Heart left ventricle (tissue), 13 donors: ENCODE results near the gene BOK.

Source experiments
- POLR2A ChIP-seq, 2 donors: fragments of 450-650 bp; IDR thresholded peaks; one replicate each; pipeline ENCODE4 v1.6.1; 2017; ENCODE audit warnings: antibody characterized with exemption in 2 of 2, mild to moderate bottlenecking in 2 of 2, moderate library complexity in 2 of 2
- TF ChIP-seq, protein P1 (sequence below), 12 donors: fragments of 200-600 bp; sonication (generic) in 4 of 12; IDR thresholded peaks; one replicate each; pipeline versions ENCODE4 v1.5.0 to v1.8.0; 2018 to 2022; ENCODE audit warnings: antibody characterized with exemption in 12 of 12, mild to moderate bottlenecking in 5 of 12
- donor health status: ischemic (EF 13 %, LVEDD 7.1; RV severe dilation, severe dysfunction).
- donor health status: DM: no; HTN: yes; CAD: no.
- donor health status: DM: no; HTN: no; CAD: no.
- donor health status: ischemic (EF 25% LVEDD 6.9; RV normal size, moderate dysfunction).
- donor health status: ischemic (EF 25% LVEDD 5.7; RV mildly dilated, moderate dysfunction).
- donor health status: ischemic (EF 35%, LVEDD 5.7; RV mildly dilated, moderate dysfunction).
- donor health status: nonischemic (EF 11% LVEDD 7.7; RV severe dilation, severe dysfunction).
- donor health status: DM: yes; HTN: yes; CAD: no.
- donor health status: PGD.
- donor health status: ischemic (EF 29% LVEDD 5.4; RV normal size, mild dysfunction).
- donor health status: nonischemic (EF 23%, LVEDD 6.1; RV moderate dilation, normal function).

DNA sequence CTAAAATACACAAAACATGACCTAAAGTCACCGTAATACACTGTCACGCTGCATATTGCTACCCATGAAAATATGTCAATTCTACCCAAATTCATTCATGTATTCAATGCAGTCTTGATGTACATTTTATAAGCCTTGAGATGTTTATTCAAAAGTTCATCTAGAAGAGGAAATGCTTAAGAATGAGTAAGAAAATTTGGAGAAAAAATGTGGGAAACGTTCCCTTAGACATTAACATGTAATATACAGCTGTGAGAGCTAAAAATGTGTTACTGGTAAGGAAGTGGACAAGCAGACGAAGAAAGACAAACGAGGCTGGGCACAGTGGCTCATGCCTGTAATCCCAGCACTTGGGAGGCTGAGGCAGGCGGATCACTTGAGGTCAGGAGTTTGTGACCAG, 41.1 kb downstream of the BOK start:
- TF ChIP-seq, protein P1, sequence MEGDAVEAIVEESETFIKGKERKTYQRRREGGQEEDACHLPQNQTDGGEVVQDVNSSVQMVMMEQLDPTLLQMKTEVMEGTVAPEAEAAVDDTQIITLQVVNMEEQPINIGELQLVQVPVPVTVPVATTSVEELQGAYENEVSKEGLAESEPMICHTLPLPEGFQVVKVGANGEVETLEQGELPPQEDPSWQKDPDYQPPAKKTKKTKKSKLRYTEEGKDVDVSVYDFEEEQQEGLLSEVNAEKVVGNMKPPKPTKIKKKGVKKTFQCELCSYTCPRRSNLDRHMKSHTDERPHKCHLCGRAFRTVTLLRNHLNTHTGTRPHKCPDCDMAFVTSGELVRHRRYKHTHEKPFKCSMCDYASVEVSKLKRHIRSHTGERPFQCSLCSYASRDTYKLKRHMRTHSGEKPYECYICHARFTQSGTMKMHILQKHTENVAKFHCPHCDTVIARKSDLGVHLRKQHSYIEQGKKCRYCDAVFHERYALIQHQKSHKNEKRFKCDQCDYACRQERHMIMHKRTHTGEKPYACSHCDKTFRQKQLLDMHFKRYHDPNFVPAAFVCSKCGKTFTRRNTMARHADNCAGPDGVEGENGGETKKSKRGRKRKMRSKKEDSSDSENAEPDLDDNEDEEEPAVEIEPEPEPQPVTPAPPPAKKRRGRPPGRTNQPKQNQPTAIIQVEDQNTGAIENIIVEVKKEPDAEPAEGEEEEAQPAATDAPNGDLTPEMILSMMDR (IDR thresholded peaks at IDR 0.05) = no peak
- no peak for TF ChIP-seq POLR2A (IDR thresholded peaks at IDR 0.05)
